Mesothelial cell of epicardium (in vitro differentiated cells): ENCODE measurements around the gene CARS2. TPM values are rescaled to one million over a fixed set of nuclear protein-coding genes. Genes with fewer than 3 reads are reported as not detected.

Source experiments
- DNase-seq, 2 experiments: peaks; one replicate each; pipeline ENCODE4 v3.0.0; 2021; ENCODE audit warnings: low spot score in 2 of 2; ENCODE audit not compliant: unreplicated experiment in 2 of 2
- H3K27ac Mint-ChIP-seq: 2 replicates; pipeline ENCODE4 v1.8.0; 2021; ENCODE audit warnings: mixed read lengths
- H3K27me3 Mint-ChIP-seq: 2 replicates; pipeline ENCODE4 v1.8.0; 2021; ENCODE audit warnings: low read depth, mixed read lengths
- H3K36me3 Mint-ChIP-seq: 2 replicates; pipeline ENCODE4 v1.8.0; 2021; ENCODE audit warnings: mixed read lengths
- H3K4me1 Mint-ChIP-seq: 2 replicates; pipeline ENCODE4 v1.8.0; 2021; ENCODE audit warnings: mixed read lengths
- H3K4me3 Mint-ChIP-seq: 2 replicates; pipeline ENCODE4 v1.8.0; 2021; ENCODE audit warnings: mild to moderate bottlenecking, moderate library complexity, mixed read lengths
- H3K9me3 Mint-ChIP-seq: 2 replicates; pipeline ENCODE4 v1.8.0; 2021; ENCODE audit warnings: mixed read lengths
- total RNA-seq: library from RNA; stranded (reverse); gene quantifications from 3 replicates; pipeline ENCODE4 v1.2.1, GENCODE V29; 2021
- TF ChIP-seq, protein P1 (sequence below): fragments of 200-600 bp; sonication (generic); IDR thresholded peaks from one replicate; pipeline ENCODE4 v1.5.0; 2021; ENCODE audit warnings: antibody characterized with exemption; ENCODE audit not compliant: unreplicated experiment

CARS2 gene
- total RNA-seq, 1 donor from 2014 or later = 89.1 TPM

- Mint-ChIP-seq H3K9me3 (peaks cover 16% of the 10 kb centered on the region), H3K27me3 (no peaks in the 10 kb centered on the region), H3K4me3 (no peak overlapping the region), H3K4me1 (no peaks in the 10 kb centered on the region), H3K36me3 (peaks cover 86% of the 10 kb centered on the region), H3K27ac (no peak overlapping the region)
- TF ChIP-seq, protein P1, sequence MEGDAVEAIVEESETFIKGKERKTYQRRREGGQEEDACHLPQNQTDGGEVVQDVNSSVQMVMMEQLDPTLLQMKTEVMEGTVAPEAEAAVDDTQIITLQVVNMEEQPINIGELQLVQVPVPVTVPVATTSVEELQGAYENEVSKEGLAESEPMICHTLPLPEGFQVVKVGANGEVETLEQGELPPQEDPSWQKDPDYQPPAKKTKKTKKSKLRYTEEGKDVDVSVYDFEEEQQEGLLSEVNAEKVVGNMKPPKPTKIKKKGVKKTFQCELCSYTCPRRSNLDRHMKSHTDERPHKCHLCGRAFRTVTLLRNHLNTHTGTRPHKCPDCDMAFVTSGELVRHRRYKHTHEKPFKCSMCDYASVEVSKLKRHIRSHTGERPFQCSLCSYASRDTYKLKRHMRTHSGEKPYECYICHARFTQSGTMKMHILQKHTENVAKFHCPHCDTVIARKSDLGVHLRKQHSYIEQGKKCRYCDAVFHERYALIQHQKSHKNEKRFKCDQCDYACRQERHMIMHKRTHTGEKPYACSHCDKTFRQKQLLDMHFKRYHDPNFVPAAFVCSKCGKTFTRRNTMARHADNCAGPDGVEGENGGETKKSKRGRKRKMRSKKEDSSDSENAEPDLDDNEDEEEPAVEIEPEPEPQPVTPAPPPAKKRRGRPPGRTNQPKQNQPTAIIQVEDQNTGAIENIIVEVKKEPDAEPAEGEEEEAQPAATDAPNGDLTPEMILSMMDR = no peak
- DNase-seq = peak in 1 of 2 experiments; percentile 6
Observed at GRCh38 chr13:110665491-110666254, 40.2 kb downstream of the CARS2 start.

- no peak for DNase-seq
- no peaks in the 10 kb centered on the region for H3K27me3 Mint-ChIP-seq
- H3K36me3 Mint-ChIP-seq = peaks cover 84% of the 10 kb centered on the region
- H3K27ac Mint-ChIP-seq = no peak overlapping the region
- H3K4me1 Mint-ChIP-seq = no peaks in the 10 kb centered on the region
- TF ChIP-seq, protein P1 = no peak
- no peak overlapping the region for H3K4me3 Mint-ChIP-seq
- peaks cover 21% of the 10 kb centered on the region for H3K9me3 Mint-ChIP-seq
Observed at GRCh38 chr13:110664673-110665072, 41.2 kb downstream of the CARS2 start.

GRCh38 chr13:110664041-110664440, 41.9 kb downstream of the CARS2 start:
- H3K27me3 Mint-ChIP-seq = no peaks in the 10 kb centered on the region
- TF ChIP-seq, protein P1 = no peak
- H3K4me1 Mint-ChIP-seq = no peaks in the 10 kb centered on the region
- no peak for DNase-seq
- no peak overlapping the region for H3K27ac Mint-ChIP-seq
- H3K4me3 Mint-ChIP-seq = no peak overlapping the region
- peaks cover 28% of the 10 kb centered on the region for H3K9me3 Mint-ChIP-seq
- H3K36me3 Mint-ChIP-seq = peaks cover 85% of the 10 kb centered on the region

- H3K9me3 Mint-ChIP-seq = peaks cover 30% of the 10 kb centered on the region
- H3K4me1 Mint-ChIP-seq = no peaks in the 10 kb centered on the region
- H3K27ac Mint-ChIP-seq = no peak overlapping the region
- TF ChIP-seq, protein P1 = no peak
- DNase-seq = peak in 1 of 2 experiments; percentile 19
- peaks cover 85% of the 10 kb centered on the region for H3K36me3 Mint-ChIP-seq
- H3K27me3 Mint-ChIP-seq = no peaks in the 10 kb centered on the region
- H3K4me3 Mint-ChIP-seq = no peak overlapping the region
Observed at GRCh38 chr13:110663491-110663890, 42.4 kb downstream of the CARS2 start.

DNA sequence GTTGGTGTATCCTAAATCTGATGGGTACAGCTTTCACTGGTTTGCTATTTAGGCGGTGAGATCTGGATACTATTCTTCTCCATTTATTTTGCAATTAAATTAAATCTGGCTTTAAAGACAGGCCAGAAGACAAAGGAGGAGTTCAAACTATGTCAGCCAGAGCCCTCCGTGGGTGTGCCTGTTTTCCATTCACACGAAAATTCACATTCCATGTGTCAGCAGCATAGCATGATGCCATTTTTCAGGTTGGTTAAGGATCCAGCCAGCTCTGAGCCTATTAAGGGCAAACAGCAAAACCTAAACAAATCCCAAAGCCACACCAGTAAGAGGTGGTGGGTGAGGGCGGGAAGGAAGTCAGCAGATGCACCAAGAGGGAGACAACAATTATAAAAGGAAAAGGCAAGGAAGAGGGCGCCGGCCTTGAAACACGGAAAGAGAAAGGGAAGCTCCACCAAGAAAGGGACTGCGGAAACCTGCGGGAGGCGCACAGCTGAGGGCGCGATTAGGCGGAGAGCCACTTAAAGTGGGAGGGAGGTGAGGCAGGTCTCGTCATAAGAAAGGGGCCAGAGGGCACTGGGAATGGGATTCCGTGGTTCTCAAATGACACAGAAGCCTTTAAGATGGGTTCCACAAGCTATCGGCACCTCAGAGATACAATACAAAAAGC, 43.0 kb downstream of the CARS2 start:
- H3K36me3 Mint-ChIP-seq = peaks cover 88% of the 10 kb centered on the region
- peaks cover 36% of the 10 kb centered on the region for H3K9me3 Mint-ChIP-seq
- H3K27me3 Mint-ChIP-seq = no peaks in the 10 kb centered on the region
- TF ChIP-seq, protein P1 = no peak
- no peak overlapping the region for H3K27ac Mint-ChIP-seq
- H3K4me1 Mint-ChIP-seq = no peaks in the 10 kb centered on the region
- peak in 1 of 2 experiments; percentile 11 for DNase-seq
- H3K4me3 Mint-ChIP-seq = no peak overlapping the region
